ENCODE data around the gene PHF21A.

Gene PHF21A

DNA sequence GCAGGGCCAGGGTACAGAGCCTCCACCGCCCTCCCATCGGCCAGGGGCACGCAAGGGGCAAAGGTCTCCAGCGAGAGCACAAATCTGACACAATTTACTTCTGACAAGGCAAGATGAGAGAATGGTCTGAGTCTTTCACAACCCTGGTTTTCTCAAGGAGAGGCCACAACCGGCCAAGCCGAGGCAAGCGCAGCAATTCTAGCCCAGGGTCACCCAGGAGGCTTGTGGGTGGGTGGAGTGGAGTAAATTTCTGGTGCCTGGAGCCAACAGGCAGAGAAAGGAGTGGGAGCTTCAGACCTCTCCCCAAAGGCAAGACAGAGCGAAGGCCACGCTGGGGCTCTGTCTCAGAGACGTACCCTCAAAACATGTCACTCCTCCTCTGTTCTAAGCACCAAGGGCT lies 189.5 kb downstream of the PHF21A start:
- DNase-seq = no peak

DNA sequence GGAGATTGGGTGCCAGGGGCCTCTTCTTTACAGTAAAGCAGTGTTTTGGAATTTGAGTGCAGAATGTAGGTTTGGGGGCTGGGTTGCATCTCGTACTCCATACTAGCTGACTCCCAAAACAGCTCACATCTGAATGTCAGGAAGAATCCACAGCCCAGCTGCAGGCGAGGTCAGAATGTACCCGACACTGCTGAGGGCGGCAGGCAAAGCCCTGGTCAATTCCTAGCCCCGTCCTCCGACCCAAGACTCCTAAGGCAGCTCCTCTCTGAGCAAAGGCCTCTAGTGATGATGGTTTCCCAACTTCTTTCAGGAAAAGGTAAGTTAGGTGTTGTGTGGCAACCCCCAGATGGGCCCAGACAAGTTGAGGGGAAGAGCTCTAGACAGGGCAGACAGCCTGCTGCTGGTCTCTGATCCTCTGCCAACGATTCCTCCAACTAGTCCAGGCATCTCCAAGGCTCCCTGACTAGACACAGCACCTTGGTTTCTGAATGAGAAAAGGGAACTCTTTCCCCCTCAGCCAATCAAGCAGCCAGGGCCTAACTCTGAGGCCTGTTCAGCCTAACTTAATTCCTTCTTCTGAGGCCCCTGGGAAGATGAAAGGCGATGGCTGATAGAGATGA lies 190.2 kb downstream of the PHF21A start:
- DNase-seq = no peak

DNA sequence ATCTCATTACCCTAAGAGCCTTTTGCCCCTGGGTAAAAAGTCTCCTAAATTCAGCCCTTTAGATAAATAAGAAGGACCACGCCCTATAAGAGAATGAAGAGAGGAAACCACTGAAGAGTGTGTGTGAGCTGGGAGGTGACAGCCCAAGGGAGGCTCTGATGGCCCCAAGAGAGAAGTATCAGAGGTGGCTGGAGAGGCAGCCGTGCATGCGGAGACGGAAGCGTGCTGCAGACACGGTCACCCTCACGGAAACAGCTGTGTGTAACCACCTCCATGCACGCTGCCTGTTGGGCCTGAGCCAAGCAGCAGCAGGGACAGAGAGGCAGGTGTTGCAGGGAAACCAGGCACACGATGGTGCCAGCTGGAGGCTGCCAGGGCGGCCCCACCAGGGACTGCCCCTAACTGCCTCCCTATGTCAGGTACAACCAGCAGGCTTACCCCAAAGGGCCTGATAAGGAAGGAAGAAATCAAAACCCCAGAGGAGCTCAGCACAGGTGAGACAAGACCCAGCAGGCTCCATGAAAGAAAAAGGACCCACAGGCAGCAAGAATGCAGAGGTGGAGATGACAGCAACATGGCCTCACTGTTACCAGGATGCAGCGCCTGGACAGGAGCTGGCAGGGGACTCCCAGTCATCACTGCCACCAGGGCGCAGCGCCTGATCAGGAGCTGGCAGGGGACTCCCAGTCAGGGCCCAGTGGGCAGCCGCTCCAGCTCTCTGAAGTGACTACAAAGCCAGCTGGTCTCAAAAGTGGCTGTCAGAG lies 191.0 kb downstream of the PHF21A start:
- DNase-seq = no peak

DNA sequence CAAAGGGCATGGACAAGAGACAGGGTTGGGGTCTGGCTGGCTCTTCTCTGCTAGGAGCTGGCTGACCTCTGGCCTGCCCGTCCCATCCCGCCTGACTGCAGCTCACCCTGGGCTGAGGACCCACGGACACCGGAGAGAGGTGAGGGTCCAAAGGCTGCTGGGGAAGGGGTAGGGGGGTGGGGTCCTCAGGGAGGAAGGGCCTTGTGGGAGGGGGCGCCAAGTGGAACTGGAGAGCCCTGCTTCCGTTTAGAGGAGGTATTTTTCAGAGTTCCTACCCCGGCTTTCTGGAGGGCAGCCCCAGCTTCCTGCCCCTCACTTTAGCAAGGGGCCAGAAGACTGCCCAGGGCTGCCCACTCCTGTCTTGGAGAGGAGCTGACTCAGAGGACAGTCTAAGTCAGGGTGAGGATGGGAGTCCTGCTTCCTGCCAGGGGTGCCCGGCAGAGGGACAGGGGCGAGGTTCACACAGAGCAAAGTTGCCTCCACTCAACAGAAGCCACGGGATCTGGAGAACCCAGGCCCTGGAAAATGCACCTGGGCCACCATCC lies 191.7 kb downstream of the PHF21A start:
- no peak for DNase-seq

DNA sequence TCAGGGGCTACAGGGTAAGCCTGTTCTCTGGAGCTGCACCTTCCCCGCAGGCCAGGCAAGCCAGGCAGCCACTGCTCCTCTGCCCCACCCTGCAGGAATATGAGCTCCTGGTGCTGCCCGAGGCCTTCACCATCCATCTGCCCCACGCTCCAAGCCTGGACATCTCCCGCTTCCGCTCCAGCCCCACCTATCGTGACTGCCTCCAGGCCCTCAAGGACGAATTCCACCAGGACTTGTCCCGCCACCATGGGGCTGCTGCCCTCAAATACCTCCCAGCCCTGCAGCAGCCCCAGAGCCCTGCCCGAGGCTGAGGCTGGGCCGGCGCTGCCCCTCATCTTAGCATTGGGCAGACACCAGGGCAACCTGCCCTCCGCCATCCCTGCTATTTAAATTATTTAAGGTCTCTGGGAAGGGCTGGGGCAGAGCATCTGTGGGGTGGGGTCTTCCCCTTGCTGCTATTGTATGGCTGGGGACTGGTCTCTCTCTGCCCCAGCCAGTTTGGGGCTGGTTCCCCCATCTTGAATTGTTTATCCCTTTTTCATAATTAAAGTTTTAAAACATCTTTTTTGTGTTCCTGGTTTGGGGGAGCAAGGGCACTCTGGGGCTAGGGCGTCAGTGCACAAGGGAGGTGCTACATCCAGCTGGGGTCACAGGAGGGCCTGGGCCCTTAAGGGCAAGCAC lies 192.6 kb downstream of the PHF21A start:
- no peak for DNase-seq

DNA sequence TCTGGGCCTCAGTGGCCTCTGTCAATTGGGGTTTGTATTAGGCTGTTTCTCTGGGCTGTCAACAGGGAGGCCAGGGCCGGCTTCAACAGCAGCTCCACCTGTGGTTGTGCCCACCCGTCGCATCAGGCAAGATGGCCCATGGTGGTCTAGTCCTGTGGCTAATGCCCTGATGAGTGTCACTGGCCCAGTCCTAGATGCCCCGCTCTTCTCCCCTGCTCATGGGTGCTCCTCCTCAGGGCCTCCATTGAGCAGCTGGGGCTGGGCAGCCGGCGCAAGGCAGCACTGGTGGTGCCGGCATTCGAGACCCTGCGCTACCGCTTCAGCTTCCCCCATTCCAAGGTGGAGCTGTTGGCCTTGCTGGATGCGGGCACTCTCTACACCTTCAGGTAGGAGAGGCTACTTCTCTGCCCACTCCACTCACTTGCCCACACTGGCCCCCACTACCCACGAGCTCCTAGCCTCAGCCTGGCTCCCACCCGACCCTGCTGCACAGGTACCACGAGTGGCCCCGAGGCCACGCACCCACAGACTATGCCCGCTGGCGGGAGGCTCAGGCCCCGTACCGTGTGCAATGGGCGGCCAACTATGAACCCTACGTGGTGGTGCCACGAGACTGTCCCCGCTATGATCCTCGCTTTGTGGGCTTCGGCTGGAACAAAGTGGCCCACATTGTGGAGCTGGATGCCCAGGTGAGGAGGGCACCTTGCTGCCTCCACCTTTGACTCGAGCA lies 193.4 kb downstream of the PHF21A start:
- no peak for DNase-seq

DNA sequence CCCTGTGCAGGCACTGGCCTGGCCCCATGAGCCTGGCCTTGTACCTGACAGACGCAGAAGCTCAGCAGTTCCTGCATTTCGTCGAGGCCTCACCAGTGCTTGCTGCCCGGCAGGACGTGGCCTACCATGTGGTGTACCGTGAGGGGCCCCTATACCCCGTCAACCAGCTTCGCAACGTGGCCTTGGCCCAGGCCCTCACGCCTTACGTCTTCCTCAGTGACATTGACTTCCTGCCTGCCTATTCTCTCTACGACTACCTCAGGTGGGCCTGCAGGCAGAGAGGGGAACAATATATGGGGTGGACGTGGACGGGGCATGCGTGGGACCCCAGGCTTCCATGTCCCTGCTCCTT lies 193.9 kb downstream of the PHF21A start:
- DNase-seq = no peak

DNA sequence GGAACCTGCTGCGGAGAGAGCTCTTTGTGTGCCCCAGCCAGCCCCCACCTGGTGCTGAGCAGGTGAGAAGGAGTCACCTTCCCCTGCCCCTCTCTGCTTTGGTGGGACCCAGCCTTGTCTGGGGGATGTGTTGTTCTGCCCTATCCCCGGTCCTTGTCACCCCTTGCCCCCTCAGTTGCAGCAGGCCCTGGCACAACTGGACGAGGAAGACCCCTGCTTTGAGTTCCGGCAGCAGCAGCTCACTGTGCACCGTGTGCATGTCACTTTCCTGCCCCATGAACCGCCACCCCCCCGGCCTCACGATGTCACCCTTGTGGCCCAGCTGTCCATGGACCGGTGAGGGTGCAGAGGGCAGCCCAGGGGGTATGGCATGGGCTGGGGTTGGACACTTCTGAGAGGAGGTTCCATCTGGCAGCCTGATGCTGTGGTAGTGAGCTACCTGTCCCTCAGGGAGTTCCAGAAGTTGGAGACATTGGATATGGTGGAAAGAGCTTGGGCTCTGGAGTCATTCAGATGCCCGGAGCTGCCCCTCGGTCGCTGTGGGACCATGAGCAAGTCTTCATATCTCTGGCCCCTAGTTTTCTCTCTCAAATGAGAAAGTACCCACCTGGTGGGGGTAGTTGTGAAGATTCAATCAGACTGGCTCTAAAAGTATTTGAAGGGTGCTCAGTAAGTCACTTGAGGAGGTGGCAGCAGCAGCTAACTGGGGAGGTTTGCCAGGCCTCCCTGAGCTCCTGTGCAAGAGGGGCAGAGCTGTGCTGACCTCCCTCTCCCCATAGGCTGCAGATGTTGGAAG lies 194.5 kb downstream of the PHF21A start:
- no peak for DNase-seq

DNA sequence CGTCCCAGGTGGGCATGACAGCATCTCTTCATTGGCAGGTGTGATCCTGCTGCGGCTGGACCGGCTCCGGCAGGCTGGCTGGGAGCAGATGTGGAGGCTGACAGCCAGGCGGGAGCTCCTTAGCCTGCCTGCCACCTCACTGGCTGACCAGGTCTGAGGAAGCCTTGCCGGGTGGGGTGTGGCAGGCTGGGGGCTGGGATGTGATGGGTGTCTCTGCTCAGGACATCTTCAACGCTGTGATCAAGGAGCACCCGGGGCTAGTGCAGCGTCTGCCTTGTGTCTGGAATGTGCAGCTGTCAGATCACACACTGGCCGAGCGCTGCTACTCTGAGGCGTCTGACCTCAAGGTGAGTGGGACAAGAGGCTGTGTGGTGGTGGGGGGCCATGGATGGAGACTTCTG lies 195.3 kb downstream of the PHF21A start:
- DNase-seq = no peak

DNA sequence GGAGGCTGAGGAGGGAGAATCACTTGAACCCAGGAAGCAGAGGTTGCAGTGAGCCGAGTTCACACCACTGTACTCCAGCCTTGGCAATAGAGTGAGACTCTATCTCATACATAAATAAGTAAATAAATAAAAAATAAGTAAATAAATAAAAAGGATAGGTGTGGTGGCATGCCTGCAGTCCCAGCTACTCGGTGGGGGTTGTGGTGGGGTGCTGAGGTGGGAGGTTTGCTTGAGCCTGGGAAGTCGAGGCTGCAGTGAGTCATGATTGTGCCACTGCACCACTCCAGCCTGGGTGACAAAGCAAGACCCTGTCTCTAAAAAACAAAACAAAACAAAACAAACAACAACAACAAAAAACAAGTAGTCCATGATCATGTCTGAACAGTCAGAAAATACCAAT lies 195.7 kb downstream of the PHF21A start:
- no peak for DNase-seq

DNA sequence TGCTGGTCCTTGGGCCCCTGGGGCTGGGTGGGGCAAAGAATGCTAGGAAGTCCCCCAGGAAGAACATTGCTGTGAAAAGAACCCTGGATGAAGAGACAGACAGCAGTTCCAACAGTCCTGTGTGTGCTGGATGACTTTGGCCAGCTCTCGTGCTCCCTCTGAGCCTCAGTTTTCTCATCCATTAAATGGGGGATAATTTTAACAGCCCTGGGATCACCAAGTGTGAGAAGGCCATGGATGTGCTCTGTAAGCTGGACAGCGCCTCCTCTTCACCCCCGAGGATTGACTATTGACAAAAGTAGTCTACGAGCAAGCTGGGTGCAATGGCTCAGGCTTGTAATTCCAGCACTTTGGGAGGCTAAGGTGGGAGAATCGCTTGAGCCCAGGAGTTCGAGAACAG lies 196.3 kb downstream of the PHF21A start:
- no peak for DNase-seq

DNA sequence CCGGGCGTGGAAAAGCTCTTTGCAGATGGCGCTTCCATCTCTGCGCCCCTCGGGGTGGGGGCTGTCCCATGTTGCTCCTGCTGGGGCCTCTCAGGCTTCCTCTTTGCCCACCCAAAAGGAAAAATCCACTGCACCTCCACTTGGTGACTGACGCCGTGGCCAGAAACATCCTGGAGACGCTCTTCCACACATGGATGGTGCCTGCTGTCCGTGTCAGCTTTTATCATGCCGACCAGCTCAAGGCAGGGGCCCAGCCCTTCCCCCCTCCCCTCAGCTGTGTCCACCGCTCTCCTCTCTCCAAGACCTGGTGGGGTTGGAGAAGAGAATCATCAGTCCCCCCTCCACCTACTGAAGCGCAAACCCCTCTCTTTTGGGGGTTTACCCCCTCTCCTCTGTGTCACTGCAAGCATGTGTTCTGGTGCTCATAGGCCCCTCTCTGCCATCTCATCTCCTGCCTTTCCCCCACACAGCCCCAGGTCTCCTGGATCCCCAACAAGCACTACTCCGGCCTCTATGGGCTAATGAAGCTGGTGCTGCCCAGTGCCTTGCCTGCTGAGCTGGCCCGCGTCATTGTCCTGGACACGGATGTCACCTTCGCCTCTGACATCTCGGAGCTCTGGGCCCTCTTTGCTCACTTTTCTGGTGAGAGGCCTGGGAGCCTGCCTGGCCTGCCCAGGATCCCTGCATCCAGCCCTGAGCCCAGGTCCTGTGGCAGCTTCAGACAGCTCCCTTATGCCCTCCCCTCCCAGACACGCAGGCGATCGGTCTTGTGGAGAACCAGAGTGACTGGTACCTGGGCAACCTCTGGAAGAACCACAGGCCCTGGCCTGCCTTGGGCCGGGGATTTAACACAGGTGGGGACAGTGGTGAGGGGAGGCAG lies 197.0 kb downstream of the PHF21A start:
- no peak for DNase-seq

DNA sequence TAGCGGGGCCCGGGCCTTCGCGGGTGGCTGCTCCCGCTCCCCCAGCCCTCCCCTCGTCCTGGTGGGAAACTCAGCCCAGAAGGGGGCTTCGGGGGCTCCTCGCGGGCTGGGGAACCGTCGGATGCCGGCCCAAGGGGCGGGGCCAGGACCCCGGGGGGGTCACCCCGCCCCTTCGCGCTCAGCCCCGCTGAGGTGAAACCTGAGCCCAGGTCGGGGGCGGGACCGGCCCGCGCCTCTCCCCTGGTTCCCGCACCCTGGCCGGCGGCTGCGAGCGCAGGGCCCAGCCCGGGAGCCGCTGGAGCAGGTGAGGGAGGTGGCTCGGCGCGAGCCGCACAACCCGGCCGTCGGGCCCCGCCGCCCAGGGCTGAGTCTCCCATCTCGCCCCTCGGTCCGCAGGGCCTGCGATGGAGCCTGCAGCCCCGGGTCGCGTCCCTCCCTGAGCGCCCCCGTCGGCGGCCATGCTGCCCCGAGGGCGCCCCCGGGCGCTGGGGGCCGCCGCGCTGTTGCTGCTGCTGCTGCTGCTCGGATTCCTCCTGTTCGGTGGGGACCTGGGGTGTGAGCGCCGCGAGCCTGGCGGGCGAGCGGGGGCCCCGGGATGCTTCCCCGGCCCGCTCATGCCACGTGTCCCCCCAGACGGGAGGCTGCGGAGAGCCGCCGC lies 198.7 kb downstream of the PHF21A start, which contains the start of gene LARGE2:
Gene LARGE2 (plus strand): TSS at position 232 of the 658 bp plus-strand sequence. CDS start 227 bp downstream, at position 459.
- no peak for DNase-seq

DNA sequence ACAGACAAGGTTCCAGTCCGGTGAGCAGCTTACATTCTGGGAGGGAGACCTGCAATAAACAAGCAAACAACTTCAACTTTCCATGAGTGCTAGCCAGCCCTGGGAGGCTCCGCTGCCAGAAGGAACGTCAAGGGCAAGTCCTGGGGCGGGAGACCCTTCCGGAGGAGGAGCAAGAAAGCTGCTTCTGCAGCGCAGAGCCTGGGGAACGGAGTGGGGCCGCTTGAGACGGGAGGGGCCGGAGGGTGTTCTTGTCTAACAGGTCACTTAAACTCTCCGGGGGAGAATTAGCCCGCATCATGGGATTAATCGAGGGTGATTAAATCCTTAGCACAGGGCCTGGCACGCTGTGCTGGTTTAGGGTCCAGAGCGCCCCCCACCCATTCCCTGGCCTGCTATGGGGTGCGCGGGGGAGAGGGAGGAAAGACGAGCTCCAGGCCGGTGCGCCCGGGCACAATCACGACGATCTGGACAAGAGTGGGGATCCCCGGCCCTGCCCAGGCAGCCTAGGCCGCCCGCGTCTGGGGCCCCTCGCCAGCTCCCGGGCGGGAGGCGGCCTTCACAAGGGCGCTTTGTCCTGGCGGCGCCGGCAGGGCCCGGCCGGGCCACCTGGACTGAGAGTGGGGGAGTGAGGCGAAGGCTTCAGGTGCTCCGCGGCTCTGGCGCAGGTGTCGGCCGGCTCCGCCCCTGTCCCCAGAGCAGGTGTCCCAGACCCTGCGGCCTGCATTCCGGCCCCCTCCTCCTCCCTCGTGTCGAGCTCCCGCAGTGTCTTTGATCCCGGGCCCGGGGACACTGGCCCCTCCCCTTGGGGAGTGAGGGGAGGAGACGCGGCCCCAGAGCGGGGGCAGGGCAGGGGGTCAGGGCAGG lies 199.5 kb downstream of the PHF21A start:
- DNase-seq = no peak

DNA sequence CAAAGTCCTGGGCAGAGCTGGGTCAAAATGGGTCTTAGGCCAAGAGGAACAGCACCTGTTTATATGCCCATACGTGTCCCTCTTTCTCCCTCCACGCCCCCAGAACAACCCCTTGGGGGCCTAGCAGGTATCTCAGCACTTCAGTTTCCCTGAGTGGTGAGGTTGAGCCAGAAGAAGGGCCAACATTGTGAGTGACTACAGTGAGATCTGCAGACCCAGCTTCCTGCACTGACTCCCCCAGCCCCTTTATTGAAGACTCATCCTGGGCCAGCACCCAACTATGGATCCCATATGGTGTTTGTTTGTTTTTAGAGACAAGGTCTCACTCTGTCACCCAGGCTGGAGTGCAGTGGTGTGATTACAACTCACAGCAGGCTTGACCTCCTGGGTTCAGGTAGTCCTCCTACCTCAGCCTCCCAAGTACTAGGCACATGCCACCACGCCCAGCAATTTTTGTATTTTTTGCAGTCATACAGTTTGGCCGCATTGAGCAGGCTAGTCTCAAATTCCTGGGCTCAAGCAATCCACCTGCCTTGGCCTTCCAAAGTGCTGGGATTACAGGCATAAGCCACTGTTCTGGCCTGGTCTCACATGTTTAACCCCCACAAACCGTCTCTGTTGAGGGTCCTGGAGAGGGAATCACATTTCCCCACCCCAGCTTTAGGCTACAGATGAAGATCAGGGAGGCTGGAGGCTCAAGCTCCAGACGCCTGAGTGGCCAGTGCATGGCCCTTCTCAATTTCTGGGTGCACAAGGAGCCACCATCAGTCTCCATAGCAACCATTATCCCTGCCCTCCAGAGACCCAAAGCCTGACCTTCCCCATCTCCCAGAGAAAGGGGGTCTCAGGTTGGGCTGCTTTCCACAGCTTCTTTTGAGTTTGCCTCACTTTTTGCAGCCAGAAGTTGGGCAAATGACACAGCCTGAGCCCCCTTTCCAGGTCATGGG lies 200.4 kb downstream of the PHF21A start:
- DNase-seq = no peak

DNA sequence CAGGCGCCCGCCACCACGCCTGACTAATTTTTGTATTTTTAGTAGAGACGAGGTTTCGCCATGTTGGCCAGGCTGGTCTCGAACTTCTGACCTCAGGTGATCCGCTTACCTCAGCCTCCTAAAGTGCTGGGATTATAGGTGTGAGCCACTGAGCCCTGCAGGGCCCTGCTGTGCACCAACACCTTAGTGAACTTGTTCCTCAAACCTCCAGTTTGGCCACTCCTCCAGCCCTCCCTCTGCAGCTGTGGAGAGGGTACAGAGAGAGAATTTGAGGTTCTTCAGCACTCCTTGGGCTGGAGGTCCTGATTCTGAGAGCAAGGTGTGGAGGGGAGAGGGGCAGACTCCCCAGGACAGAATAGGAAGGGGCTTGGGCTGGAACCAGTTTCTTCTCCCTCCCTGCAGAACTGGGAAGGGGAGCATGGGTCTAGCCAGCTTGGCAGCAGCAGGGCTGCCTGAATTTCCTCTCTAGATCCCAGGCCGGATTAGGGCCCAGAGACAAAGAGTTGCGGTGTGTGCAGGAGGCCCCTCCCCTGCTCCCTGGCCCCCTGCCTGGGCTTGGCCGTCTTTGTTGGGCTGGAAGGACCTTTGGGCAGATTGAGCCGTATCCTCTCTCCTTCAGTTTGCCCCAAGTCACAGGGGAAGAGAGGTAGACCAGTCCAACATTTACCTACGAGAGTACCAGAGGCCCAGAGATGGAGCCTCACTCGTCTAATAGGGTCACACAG lies 201.3 kb downstream of the PHF21A start:
- no peak for DNase-seq

DNA sequence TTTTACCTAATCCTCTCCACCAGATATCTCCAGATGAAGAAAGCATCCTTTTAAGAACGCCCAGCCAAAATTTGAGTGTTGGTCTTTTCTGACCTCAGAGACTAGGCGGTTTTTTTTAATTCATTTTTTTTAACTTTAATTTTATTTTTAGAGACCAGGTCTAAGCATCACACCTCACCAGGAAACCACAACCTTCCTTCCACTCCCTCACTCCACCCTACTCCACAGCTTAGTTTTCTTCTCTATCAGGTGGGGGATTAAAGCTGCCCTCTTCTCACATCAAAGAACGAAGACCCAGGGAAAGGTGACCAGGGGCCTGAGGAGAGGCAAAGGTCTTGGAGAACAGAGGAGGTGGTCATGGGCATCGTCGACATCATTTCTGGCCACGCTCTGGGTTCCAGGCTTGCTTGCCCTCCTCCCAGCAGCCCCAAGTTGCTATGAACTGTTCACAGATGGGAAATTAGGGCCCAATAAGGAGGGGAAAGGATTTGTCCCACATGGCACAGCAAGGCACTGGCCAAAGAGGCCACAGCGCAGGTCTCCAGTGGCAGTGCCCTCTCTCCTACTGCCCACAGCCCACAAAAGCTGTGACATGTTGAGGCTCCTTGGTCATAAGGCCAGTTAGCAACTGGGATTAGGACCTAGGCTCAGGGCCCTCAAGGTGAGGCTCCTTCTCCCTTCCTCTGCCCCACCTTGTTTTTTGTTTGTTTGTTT lies 202.1 kb downstream of the PHF21A start:
- DNase-seq = no peak
